ENCODE data around the gene C10orf53.

The C10orf53 gene

DNA sequence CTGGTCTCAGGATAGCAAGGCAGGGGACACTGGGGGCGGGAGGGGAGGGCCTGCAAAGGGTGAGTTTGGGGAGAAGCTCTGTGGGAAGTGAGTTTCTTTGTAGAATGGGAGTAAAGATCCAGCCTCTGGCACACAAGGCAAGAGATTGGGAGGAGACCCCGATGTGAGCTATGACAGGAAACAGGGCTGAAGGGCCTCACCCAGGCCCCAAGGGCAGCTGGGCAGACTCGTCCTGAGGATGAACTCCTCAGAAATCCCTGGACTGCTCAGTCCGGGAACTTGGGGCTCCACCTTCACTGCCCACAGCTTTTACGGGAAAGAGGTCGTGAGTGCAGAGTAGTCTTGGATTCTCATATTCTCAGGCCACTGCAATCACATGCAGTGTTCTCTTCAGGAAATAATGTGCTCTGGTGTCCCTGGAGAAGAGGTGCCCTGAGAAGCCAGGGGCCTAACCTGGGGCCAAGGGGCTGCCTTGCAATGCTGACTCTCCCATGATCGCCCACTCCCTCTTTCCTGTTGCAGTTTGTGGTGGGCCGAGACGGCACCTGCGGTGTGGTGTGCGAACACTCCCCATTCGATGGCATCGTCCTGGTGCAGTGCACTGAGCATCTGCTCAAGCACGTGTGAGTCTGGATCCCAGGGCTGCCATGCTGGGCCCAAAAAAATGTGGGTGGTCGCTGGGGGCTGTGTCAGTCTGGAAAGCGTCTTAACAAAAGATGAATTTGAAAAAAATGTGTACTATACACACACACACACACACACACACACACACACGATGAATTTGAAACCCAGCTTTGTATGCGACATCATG, 31.3 kb upstream of the C10orf53 start:
- no peak overlapping the region for H3K4me3 ChIP-seq (ENCODE audit: low read depth, low read length)
- TF ChIP-seq CTCF (IDR thresholded peaks at IDR 0.05; ENCODE audit: low read depth, low read length, missing control alignments) = no peak
- DNase-seq (ENCODE audit: low read depth) = no peak
- in situ Hi-C loops (cut with HindIII; ENCODE audit: low sequenced_read_pairs) = no loop called here

GRCh38 chr10:49649294-49649693, 30.2 kb upstream of the C10orf53 start:
- no peak overlapping the region for H3K4me3 ChIP-seq (ENCODE audit: low read depth, low read length)
- in situ Hi-C loops (cut with HindIII; ENCODE audit: low sequenced_read_pairs) = no loop called here
- TF ChIP-seq CTCF (IDR thresholded peaks at IDR 0.05; ENCODE audit: low read depth, low read length, missing control alignments) = no peak
- DNase-seq (ENCODE audit: low read depth) = no peak

DNA sequence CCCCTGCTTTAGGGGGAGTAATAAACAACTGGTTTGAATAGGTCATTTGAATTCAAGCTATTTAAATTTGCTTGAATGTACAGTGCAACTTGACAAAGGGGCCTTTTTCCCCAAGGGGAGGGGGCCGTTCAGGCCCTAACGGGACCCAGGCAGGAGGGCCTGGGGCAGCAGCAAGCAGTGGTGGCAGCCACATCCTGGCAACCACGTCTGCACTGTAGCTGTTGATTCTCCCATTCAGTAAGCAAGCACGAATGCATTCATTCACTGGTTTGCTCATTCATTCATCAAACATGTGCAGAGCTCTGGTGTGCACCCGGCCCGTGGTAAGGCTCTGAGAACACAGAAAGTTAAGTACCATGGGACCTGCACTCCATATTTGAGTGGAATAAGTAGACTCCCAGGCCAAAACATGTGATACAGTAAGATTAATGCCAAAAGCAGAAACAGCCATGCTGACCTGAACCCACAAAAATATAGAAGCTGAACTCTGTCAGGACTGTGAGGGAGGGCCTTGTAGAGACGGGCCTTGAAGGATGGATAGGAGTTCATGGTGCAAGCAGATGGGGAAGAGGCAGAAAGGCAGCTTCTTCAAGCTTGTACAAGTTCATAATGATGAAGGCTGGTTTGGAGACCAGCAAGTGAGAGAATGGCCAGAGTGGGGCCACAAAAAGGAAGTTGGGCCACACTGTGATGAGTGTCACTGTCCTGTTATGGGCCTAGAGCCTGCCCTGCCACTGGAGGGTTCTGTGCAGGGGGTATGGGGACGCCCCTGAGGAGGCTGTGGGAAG, 29.3 kb upstream of the C10orf53 start:
- in situ Hi-C loops (cut with HindIII; ENCODE audit: low sequenced_read_pairs) = no loop called here
- no peak overlapping the region for H3K4me3 ChIP-seq (ENCODE audit: low read depth, low read length)
- no peak for TF ChIP-seq CTCF (IDR thresholded peaks at IDR 0.05; ENCODE audit: low read depth, low read length, missing control alignments)
- DNase-seq (ENCODE audit: low read depth) = no peak

- in situ Hi-C loops (cut with HindIII; ENCODE audit: low sequenced_read_pairs) = no loop called here
- TF ChIP-seq CTCF (IDR thresholded peaks at IDR 0.05; ENCODE audit: low read depth, low read length, missing control alignments) = no peak
- DNase-seq (ENCODE audit: low read depth) = no peak
- H3K4me3 ChIP-seq (ENCODE audit: low read depth, low read length) = no peak overlapping the region
These were observed 28.8 kb upstream of the C10orf53 start for GRCh38 chr10:49650724-49651034.

GRCh38 chr10:49651039-49651835, 28.2 kb upstream of the C10orf53 start:
- no peak for DNase-seq (ENCODE audit: low read depth)
- TF ChIP-seq CTCF (IDR thresholded peaks at IDR 0.05; ENCODE audit: low read depth, low read length, missing control alignments) = no peak
- in situ Hi-C loops (cut with HindIII; ENCODE audit: low sequenced_read_pairs) = no loop called here
- no peak overlapping the region for H3K4me3 ChIP-seq (ENCODE audit: low read depth, low read length)

DNA sequence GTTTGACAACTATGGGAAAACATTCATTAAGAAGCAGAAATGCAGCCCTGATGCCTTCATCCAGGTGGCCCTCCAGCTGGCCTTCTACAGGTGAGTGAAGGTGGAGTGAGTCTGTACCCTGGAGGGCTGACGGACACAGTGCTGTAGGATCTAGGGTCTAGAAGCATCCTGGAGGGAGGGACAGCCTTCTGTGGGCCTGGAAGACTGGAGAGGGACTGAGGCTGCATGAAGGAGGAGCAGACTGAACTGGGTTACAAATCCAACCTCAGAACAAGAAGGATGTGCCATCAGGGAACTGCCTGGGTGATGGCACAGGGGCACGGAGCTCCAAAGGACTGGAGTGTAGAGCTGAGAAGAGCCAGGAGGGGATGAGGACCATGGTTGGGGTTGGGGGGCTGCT, 27.5 kb upstream of the C10orf53 start:
- no peak for DNase-seq (ENCODE audit: low read depth)
- in situ Hi-C loops (cut with HindIII; ENCODE audit: low sequenced_read_pairs) = no loop called here

More for the DNA sequence above, 27.5 kb upstream of the C10orf53 start:
- TF ChIP-seq CTCF (IDR thresholded peaks at IDR 0.05; ENCODE audit: low read depth, low read length, missing control alignments) = no peak
- H3K4me3 ChIP-seq (ENCODE audit: low read depth, low read length) = no peak overlapping the region
